Astrocyte (in vitro differentiated cells and primary cell): ENCODE measurements around the gene GPR63. TPM values are rescaled to one million over a fixed set of nuclear protein-coding genes. Genes with fewer than 3 reads are reported as not detected.

ENCODE experiments used
- DNase-seq: peaks from one replicate; pipeline ENCODE4 v3.0.0-alpha.2; 2010; ENCODE audit warnings: low read depth
- FAIRE-seq: peaks from 2 replicates; lab custom pipeline; 2011; peaks lifted over from hg19 to GRCh38; lab: Jason Lieb, UNC
- H2AFZ ChIP-seq: 2 replicates; pipeline ENCODE4 v1.6.0; 2012; ENCODE audit warnings: low read depth, low read length, inconsistent platforms
- H3K27ac ChIP-seq: 2 replicates; pipeline ENCODE4 v1.5.1; 2011; ENCODE audit warnings: low read depth, low read length, inconsistent platforms
- H3K27me3 ChIP-seq: 2 replicates; pipeline ENCODE4 v1.6.0; 2011; ENCODE audit warnings: low read length, inconsistent platforms; ENCODE audit not compliant: insufficient read depth
- H3K36me3 ChIP-seq: 2 replicates; pipeline ENCODE4 v1.5.1; 2011; ENCODE audit warnings: low read length, inconsistent platforms; ENCODE audit not compliant: insufficient read depth
- H3K4me1 ChIP-seq: 2 replicates; pipeline ENCODE4 v1.5.1; 2011; ENCODE audit warnings: low read length, inconsistent platforms; ENCODE audit not compliant: insufficient read depth
- H3K4me2 ChIP-seq: 2 replicates; pipeline ENCODE4 v1.6.0; 2012; ENCODE audit warnings: low read length, inconsistent platforms
- H3K4me3 ChIP-seq: 2 replicates; pipeline ENCODE4 v1.5.1; 2011; ENCODE audit warnings: low read depth, mild to moderate bottlenecking, low read length, inconsistent platforms; ENCODE audit not compliant: insufficient read depth
- H3K79me2 ChIP-seq: 2 replicates; pipeline ENCODE4 v1.6.0; 2012; ENCODE audit warnings: mild to moderate bottlenecking, low read length, inconsistent platforms; ENCODE audit not compliant: insufficient read depth
- H3K9ac ChIP-seq: 2 replicates; pipeline ENCODE4 v1.6.0; 2012; ENCODE audit warnings: mild to moderate bottlenecking, low read length, inconsistent platforms
- H3K9me3 ChIP-seq: 2 replicates; pipeline ENCODE4 v1.5.1; 2012; ENCODE audit warnings: low read depth, mild to moderate bottlenecking, low read length, inconsistent platforms; ENCODE audit not compliant: insufficient read depth
- H4K20me1 ChIP-seq: 2 replicates; pipeline ENCODE4 v1.6.0; 2012; ENCODE audit warnings: low read length, inconsistent platforms; ENCODE audit not compliant: insufficient read depth
- H3K27ac Mint-ChIP-seq: one replicate; pipeline ENCODE4 v1.8.0; 2021; ENCODE audit warnings: mild to moderate bottlenecking, mixed read lengths; ENCODE audit not compliant: unreplicated experiment
- H3K27me3 Mint-ChIP-seq: one replicate; pipeline ENCODE4 v1.8.0; 2021; ENCODE audit warnings: low read depth, mixed read lengths; ENCODE audit not compliant: unreplicated experiment
- H3K36me3 Mint-ChIP-seq: one replicate; pipeline ENCODE4 v1.8.0; 2021; ENCODE audit warnings: low read depth, mixed read lengths; ENCODE audit not compliant: unreplicated experiment
- H3K4me1 Mint-ChIP-seq: one replicate; pipeline ENCODE4 v1.8.0; 2021; ENCODE audit warnings: low read depth, mixed read lengths; ENCODE audit not compliant: unreplicated experiment
- H3K4me3 Mint-ChIP-seq: one replicate; pipeline ENCODE4 v1.8.0; 2021; ENCODE audit warnings: mild to moderate bottlenecking, moderate library complexity, mixed read lengths; ENCODE audit not compliant: unreplicated experiment
- H3K9me3 Mint-ChIP-seq: one replicate; pipeline ENCODE4 v1.8.0; 2021; ENCODE audit warnings: mild to moderate bottlenecking, mixed read lengths; ENCODE audit not compliant: unreplicated experiment
- CTCF ChIP-seq: IDR thresholded peaks from 2 replicates; pipeline ENCODE4 v1.5.1; 2011; ENCODE audit warnings: low read depth, mild to moderate bottlenecking, inconsistent platforms, low read length, moderate library complexity; ENCODE audit not compliant: insufficient read depth
- EZH2 ChIP-seq: IDR thresholded peaks from 2 replicates; pipeline ENCODE4 v1.6.1; 2012; ENCODE audit warnings: mild to moderate bottlenecking, low read length, inconsistent platforms; ENCODE audit not compliant: insufficient read depth
- total RNA-seq: library from RNA; stranded (reverse); gene quantifications from 2 replicates; pipeline ENCODE4 v1.2.1, GENCODE V29; 2021

GPR63 gene
- total RNA-seq, 1 donor from 2014 or later, result 1.8 TPM

GRCh38 chr6:96878143-96878542 lies 40.9 kb upstream of the GPR63 start:
- no peak overlapping the region for H3K27ac ChIP-seq
- no peak for FAIRE-seq
- H3K36me3 ChIP-seq, result no peaks in the 10 kb centered on the region
- H3K4me2 ChIP-seq, result no peak overlapping the region
- Mint-ChIP-seq H3K36me3 (no peaks in the 10 kb centered on the region), H3K9me3 (no peaks in the 10 kb centered on the region), H3K4me3 (no peak overlapping the region), H3K27me3 (no peaks in the 10 kb centered on the region), H3K4me1 (no peaks in the 10 kb centered on the region), H3K27ac (no peak overlapping the region)
- H2AFZ ChIP-seq, result no peak overlapping the region
- H3K27me3 ChIP-seq, result no peaks in the 10 kb centered on the region
- H3K79me2 ChIP-seq, result no peaks in the 10 kb centered on the region
- no peak overlapping the region for H3K4me3 ChIP-seq
- TF ChIP-seq CTCF, result no peak
- TF ChIP-seq EZH2, result no peak
- no peaks in the 10 kb centered on the region for H3K4me1 ChIP-seq
- peak; percentile 46 for DNase-seq
- H3K9ac ChIP-seq, result no peak overlapping the region
- H4K20me1 ChIP-seq, result no peaks in the 10 kb centered on the region
- H3K9me3 ChIP-seq, result no peaks in the 10 kb centered on the region

- no peak for DNase-seq
- Histone ChIP-seq H4K20me1 (no peaks in the 10 kb centered on the region), H2AFZ (no peak overlapping the region), H3K27ac (no peak overlapping the region), H3K9ac (no peak overlapping the region), H3K36me3 (no peaks in the 10 kb centered on the region), H3K9me3 (no peaks in the 10 kb centered on the region), H3K79me2 (no peaks in the 10 kb centered on the region), H3K4me3 (no peak overlapping the region), H3K4me1 (no peaks in the 10 kb centered on the region), H3K27me3 (no peaks in the 10 kb centered on the region), H3K4me2 (no peak overlapping the region)
- Mint-ChIP-seq H3K27ac (no peak overlapping the region), H3K27me3 (no peaks in the 10 kb centered on the region), H3K4me1 (no peaks in the 10 kb centered on the region), H3K9me3 (no peaks in the 10 kb centered on the region), H3K4me3 (no peak overlapping the region), H3K36me3 (no peaks in the 10 kb centered on the region)
- no peak for TF ChIP-seq CTCF
- no peak for TF ChIP-seq EZH2
- no peak for FAIRE-seq
These were observed 39.7 kb upstream of the GPR63 start for GRCh38 chr6:96876886-96877545.

GRCh38 chr6:96872976-96873375 lies 35.7 kb upstream of the GPR63 start:
- Histone ChIP-seq H3K36me3 (no peaks in the 10 kb centered on the region), H3K4me1 (no peaks in the 10 kb centered on the region), H3K27ac (no peak overlapping the region), H3K79me2 (no peaks in the 10 kb centered on the region), H4K20me1 (no peaks in the 10 kb centered on the region), H3K27me3 (no peaks in the 10 kb centered on the region), H3K4me2 (no peak overlapping the region), H3K9me3 (no peaks in the 10 kb centered on the region), H3K9ac (no peak overlapping the region), H3K4me3 (no peak overlapping the region), H2AFZ (no peak overlapping the region)
- Mint-ChIP-seq H3K27ac (no peak overlapping the region), H3K27me3 (no peaks in the 10 kb centered on the region), H3K4me1 (no peaks in the 10 kb centered on the region), H3K9me3 (no peaks in the 10 kb centered on the region), H3K36me3 (no peaks in the 10 kb centered on the region), H3K4me3 (no peak overlapping the region)
- no peak for FAIRE-seq
- no peak for DNase-seq
- no peak for TF ChIP-seq CTCF
- no peak for TF ChIP-seq EZH2
